OCI-M2 (cell line): ENCODE data around the gene RFTN1.

Experiments used
- DNase-seq: peaks from one replicate; lab custom pipeline; 2025; ENCODE audit not compliant: unreplicated experiment; lab: John Stamatoyannopoulos, UW

Gene RFTN1

DNA sequence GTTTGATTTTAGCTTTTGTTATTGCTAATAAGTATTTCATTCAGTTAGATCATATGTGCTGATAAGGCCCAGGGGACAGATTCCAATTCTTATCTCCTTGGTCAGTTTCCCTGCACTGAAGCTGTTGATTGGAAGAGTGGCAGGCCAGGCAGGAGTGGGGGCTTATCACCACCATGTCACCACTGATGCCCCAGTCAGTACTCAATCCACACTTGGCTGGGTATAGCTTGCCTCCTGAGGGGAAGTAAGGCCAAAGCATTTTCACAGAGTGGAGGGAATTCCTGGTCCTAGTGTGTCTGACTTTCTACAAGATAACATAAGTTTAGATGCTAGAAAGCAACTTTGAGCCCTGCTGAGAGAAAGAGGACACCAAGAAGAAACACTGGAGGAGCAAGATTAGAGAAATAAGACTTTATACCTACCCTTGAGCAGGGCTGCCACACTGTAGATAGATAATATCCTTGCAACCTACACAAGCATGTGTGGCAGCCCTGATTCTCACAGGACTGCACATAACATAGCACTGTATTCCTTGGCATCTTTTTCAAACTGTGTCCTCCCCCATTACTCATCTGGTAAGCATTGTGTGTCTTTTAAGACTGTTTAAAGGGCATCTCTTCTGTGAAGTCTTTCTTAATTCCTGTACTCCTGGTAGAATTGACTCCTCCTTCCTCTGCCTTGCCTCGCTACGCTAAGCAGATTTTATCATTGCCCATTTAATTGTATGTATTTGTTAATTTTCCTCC is 224.2 kb downstream of the RFTN1 start:
- DNase-seq, result no peak

DNA sequence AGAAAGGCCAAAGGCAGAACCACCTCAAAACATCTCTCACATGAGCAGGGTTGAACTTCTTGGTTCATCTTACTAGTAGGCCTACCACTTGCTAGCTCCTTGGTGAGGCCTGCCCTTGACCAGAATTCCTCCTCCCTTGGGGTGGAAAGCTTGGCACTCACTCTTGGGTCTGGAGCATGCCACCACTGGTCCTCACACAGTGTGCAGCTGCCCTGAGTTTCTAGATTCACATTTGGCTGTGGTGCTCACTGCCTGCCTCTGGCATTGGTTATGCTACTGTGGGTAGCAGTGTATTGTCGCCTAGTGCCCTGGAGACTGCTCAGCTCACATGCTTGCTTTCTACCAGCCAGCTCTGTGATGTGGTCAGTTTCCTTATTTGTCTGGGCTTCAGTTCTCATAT is 224.8 kb downstream of the RFTN1 start:
- DNase-seq, result no peak

- no peak for DNase-seq
Observed at GRCh38 chr3:16286751-16287543, 226.6 kb downstream of the RFTN1 start.

DNA sequence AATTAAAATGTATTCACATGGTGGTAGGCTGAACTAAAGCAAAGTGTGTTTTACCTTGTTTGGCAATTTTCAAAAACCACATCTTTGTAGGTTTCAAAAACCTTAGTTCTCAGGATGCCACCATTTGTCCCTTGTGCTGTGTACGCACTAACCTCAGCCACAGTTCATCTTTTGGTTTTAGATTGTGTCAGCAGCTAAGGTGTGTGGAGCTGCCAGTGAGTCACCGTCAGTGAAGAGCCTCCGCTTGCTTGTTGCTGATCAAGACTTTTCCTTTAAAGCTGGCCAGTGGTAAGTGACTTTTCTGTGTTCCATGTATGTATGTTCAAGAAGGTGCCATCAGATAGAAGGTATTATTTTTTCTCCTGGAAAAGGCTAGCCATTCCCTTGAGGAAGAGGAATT is 227.3 kb downstream of the RFTN1 start:
- DNase-seq, result no peak

DNA sequence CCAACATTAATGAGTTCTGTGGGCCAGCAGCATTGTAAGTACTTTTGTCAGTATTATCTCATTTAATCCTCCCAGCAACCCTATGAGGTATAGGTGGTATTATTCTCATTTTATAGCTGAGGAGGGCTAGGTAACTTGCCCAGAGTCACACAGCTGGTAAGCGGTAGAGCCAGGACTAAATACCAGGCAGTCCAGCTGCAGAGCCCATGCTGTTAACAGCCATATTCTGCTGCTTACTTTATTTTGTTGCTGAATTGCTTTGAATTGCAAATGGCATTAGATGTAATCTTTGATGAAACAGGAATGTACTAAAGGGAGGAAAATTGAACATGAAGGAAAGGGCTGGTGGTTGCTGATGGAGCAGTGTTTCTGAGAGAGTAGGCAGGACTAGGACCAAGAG is 228.9 kb downstream of the RFTN1 start:
- no peak for DNase-seq

DNA sequence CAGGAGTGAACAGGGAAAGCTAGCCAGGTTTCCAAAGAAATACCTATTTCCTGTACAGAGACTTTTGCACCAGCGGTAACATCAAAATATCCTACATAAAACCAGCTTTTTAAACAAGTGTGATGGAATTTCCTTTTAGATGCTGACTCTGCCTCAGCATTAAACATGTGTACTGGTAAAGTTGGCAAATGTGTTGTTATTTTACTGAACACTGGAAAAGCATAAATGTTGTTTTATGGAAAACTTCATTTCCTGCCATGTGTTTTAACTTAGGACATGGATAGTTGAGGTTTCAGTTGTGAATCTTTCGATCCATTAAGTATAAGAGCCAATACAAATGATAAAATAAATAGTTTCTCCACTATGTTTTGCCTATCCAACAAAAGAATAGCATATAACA is 232.8 kb downstream of the RFTN1 start:
- DNase-seq, result no peak

DNA sequence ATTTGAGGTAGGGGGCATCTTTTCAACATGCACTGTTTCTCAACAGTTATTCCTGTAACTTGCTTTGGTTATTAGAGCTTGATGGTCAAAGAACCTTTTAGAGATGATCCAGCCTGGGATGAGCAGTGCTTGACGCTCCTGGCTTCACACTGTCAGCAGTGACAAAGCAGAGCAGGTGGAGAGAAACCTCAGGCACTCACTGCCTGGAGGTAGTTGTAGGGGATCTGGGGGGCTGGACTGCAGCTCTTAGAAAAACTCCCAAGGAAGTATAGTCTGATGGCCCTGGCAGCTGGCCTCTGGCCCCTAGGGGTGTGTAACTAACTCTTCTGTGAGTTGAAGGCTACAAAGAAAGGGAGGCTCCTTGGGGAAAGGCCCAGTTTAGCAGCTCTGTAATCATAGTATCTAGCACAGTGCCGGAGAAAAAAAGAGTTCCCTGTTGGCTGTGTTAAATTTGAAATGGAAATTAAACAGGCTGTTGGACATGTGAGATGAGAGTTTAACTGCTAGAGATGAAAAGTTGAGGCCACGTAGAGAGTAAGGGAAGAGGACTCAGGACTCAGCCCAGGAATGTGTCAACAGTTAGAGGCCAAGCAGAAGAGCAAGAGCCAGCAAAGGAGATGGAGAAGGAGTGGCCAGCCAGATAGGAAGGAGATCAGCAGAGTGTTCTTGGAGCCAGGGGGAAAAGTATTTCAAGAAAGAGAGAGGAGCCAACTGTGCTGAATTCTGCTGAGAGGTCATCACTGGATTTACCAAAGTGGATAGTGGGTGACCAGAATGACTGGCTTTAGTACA is 234.3 kb downstream of the RFTN1 start:
- DNase-seq, result no peak

DNA sequence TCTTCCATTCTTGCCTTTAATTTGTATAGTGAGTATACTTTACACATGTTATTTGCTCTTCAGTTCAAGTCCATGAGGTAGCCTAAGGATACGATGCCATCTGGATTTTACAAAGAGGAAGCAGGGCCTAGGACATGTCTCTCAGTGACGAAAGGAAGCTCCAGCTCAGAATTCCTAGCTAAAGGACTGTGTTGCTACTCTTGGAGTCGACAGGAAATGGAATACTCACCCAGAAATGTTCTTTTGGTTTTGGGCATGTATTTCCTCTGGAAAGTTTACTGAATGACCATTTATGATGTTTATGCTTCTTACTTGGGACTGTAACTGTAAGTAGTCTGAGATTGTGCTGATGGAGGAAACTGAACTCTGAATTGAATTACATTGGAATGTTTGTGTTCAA is 236.0 kb downstream of the RFTN1 start:
- no peak for DNase-seq

GRCh38 chr3:16273867-16274266 is 239.6 kb downstream of the RFTN1 start:
- no peak for DNase-seq

DNA sequence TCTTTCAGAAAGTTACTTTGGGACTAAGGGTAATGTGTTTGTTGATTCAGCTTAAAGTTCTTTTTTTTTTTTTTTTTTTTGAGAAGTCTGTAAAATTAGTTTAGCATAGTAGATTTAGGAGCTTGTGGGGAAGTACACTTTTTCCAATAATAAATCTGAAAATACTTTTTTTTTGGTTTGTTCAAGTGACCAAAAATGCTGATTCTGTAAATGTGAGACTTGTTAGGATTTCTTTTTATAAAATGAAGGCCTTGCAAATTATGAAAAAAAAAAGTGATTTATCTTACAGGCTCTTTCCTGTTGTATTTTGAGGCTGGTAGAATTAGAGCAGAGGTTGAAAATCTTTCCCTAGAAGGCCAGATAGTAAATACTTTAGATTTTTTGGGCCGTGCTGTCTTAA is 240.9 kb downstream of the RFTN1 start:
- DNase-seq, result no peak

- no peak for DNase-seq
Observed at GRCh38 chr3:16270855-16271254, 242.6 kb downstream of the RFTN1 start.

- DNase-seq, result no peak
Observed at GRCh38 chr3:16266714-16267113, 246.8 kb downstream of the RFTN1 start.
